HS-27A (cell line): ENCODE measurements around the gene CCDC197.

Experiments used
- DNase-seq: peaks from one replicate; pipeline ENCODE4 v3.0.0-alpha.2; 2012; ENCODE audit warnings: low read depth, missing footprints

The CCDC197 gene

GRCh38 chr14:93977790-93978581 is 19.1 kb upstream of the CCDC197 start:
- no peak for DNase-seq

DNA sequence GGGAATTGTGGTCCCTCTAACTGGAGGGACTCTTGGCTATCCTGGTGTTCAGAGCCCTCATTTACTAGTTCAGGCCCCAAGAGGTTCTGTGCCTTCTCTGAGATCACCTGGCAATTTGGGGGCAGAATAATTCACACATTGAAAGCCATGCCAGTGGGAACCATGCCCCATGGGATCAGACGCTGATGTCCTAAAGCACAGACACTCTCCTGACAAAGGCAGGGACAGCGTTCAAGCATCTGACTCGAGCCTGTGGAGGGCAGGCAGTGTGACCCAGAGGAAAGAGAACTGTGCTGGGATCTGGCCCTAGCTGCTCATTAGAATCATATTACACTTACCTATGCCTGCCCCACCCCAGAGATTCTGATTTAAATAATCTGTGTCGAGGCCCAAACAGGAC is 18.4 kb upstream of the CCDC197 start:
- DNase-seq: no peak

- no peak for DNase-seq
These were observed 16.5 kb upstream of the CCDC197 start for GRCh38 chr14:93980456-93981201.

DNA sequence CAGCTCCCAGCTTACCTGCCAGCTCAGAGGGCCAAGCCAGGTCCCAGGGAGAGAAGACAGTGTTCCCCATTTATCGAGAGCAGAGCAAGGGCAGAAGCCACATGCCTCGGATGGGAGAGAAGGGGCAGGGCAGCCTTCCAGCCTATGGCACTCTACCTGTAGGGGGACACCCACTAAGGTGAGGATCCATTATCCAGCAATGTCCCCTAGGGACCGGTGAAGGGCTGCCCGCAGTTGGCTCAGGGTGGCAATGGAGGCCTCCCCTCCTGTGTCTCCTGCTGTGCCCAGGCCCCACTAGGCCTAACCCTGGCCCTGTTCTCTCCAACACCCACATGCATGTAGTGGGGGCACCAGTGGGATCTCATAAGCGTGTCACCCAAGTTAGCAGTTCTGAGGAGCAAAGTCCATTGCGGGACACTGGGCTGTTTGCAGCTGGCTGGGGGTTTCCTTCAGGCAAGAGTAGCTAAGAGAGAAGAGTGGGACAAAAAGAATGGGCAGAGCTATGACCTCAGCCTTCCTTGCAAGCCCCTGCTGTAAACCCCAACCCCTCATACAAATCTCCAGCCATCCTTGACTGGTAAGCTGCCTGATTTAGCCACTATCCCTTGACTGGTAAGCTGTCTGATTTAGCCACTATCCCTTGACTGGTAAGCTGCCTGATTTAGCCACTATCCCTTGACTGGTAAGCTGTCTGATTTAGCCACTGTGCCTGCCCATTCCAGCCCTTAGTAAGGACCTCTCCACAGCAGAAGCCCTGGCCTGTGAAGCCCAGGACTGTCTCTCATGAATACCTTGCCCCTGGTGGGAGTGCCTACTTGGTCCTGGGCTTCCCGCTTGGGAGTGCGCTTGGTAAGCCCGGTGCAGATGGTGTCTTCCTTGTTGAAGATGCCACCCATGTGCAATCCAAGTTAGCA is 15.5 kb upstream of the CCDC197 start:
- no peak for DNase-seq

DNA sequence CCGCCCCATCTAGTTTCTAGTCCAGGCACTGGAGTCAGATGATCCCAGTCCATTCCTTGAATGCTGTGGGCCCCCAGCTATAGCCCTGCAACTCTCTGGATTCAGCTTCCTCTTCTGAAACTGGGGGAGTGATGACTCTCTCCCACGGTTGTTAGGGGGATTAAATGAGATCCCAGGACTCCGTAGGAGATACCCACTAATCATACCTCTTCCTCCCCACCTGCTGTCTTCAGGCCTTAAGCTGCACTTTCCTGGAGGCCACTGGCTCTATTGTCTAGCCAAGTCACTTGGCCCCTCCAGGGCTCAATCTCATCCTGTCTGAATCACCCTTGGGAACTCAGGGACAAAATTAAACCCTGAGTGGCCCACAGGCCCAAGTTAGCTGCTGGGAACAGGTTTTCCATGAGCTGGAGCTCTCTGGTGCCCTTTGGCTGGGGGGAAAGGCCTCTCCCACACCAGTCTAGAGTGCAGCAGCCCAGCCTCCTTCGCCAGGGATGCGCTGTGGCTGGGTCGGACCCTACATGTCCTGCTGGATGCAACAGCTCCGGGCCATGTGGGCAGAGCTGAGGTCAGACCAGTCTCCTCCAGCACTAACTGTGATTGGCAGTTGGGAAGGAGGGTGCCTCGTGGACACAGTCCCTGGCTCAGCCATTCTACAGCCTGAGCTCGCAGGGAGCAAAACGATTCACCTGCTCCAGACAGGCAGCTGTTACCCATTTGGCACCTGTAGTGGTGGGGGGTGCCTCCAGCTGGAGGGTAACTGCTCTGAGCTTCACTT is 14.7 kb upstream of the CCDC197 start:
- no peak for DNase-seq

GRCh38 chr14:93984070-93984469 is 13.0 kb upstream of the CCDC197 start:
- no peak for DNase-seq

DNA sequence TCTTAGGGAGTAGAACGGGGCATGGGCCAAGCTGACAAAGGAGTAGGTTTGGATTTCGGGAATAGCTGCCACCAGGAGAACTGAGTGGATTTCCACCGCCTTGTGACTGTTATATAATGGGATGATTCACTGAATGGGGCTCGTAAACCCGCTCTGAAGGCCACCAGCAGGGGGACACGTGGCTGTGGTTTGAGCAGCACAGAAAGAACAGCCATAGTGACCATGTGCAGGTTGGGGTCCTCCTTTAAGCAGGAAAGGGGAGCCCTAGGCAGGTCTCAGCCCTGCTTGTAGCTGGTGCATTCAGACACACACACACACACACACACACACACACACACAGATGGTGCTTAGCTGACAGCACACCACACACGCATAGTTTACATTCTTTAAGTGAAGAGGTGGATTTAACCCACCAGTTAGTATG is 12.1 kb upstream of the CCDC197 start:
- DNase-seq: no peak

- no peak for DNase-seq
These were observed 10.1 kb upstream of the CCDC197 start for GRCh38 chr14:93986955-93987354.

DNA sequence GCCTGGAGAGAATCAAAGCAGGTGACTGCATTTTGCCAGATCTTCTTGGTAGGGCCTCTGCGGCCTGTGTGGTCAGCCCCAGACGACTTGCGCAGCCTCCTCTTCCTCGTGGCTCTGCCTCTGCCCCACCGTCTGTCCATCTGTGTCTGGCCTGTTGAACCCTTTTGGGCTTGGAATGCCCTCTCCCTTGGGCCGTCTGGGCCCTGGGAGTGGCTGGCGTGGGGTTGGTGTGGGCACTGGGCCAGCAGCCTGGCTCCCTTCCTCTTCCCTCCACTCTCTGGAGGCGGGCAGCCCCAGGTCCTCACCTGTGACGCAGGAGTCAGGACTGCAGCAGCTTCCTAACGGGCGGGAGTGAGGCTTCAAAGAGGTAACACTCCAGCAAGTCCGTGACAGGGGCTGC is 9.7 kb upstream of the CCDC197 start:
- DNase-seq: no peak

- no peak for DNase-seq
These were observed 9.2 kb upstream of the CCDC197 start for GRCh38 chr14:93987815-93988476.

GRCh38 chr14:93989939-93990338 is 7.2 kb upstream of the CCDC197 start:
- DNase-seq: no peak

DNA sequence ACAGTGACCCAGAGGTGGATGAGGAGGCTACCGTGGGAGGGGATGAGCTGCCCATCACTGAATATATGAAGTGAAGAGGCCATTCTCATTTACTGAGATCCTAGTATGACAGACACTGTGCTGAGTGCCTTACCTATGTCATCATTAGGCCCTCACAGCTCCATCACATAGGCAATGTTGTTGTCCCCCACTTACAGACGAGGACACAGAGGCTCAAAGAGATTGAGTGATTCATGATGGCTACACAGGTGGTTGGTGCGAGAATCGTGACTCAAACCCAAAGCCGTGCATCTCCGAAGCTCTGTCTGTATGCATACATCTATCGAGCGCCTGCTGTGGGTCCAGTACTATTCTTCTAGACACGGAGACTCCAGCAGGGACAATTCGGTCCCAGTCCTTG is 5.9 kb upstream of the CCDC197 start:
- DNase-seq: no peak

DNA sequence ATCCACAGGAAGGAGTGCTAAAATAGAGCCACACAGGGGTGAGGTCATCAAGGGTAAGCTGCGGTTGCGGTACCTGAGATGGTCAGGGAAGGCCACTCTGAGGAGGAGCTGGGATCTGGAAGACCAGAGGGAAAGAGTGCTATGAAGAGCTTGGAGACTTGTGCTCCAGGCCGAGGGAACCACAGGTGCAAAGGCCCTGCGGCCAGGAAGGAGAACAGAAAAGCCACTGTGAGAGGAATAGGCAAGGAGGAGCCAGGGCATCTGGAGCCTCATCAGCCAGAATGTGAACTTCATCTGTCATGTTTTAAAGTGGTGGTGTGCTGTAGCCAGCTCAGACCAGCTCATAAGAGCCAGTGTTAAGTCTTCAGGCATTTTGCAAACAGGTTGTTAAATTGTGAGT is 5.5 kb upstream of the CCDC197 start:
- DNase-seq: no peak

DNA sequence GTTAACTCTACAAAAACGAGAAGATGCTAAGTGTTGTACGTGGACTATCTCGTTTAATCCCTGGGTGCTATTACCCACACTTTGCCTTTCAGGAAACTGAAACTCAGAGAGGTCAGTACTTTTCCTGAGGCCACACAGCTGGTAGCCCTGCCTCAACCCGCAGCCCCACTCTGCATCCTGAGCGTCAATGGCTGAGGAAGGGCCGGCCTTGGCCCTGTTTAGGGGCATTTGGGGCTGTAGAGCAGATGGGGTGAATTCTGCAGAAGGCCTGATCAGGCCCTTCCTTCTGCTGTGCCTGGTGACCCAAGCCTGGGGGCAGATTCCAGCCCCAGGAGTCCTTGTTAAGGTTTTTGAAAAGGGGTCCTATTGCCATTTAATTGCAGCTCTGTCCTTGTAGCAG is 3.7 kb upstream of the CCDC197 start:
- DNase-seq: no peak

GRCh38 chr14:93994919-93995682 is 2.0 kb upstream of the CCDC197 start:
- no peak for DNase-seq

DNA sequence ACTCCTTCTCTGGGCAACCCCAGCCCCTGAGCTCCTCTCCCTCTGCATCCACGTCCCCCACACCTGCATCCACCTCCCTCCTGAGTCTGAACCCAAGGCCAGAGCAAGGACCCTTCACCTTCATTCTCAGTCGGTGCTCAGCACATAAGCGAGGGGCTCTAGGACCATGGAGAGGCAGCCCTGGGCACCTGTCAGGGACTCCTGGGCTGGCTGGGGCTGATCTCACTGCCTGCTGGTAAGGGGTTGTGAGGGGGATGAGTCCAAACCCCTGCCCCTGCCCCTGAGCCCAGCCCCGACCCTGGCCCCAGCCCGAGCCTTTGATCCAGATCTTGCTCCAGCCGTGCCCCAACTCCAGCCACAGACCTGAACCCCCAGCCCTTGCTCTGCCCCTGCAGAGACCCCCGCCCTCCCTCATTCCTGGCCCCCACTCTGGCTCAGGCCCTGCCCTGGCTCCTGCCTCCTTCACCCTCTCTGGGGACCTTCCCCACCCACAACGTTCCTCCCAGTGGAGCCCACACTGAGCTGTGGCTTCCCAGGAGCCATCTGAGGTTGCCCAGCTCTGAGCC is 888 bp upstream of the CCDC197 start:
- no peak for DNase-seq

- no peak for DNase-seq
These were observed 1.1 kb downstream of the CCDC197 start for GRCh38 chr14:93997916-93998870.

DNA sequence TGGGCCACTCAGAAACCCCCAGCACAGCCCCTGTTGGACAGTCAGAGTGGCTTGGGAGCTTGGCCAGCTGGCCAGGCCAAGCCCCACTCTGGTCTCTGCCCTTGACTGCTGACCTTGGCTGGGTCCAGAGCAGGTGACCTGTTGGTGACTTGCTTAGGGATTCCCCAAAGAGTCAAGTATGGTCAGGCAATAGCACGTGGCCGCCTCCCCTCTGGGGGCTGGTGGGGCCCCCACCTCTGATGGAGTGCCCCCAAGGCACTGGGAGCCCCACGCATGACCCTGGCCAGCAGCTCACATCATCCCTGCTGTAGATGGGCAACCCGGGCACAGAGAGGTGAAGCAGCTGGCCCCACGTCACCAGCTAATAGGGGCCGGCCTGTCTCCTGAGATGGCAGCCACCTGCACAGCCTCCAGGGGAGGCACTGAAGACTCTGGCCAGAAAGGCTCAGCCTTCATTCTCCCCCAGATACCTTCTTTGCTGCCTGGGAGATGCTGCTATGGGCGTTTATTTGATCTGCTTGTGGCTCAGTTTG is 1.8 kb downstream of the CCDC197 start:
- no peak for DNase-seq

DNA sequence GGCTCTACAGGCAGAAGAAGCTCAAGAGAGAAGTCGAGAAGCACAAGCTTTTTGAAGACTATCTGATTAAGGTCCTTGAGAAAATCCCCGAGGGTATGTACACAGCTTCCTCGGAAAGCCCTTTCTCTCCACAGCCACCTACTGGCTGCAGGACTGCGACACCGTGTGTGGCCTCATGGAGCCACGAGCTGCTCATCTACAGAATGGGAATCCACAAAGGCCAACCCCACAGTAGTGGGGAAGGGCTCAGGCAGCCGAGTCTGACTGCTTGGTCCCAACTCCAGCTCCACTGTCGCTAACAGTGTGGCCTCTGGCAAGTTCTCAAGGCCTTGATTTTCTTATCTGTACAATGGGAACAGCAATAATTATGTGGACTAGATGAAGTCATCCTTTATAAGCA is 2.5 kb downstream of the CCDC197 start:
- no peak for DNase-seq
